ENCODE results near the gene HECTD4.

HECTD4 gene

GRCh38 chr12:112317481-112317880 is 64.8 kb downstream of the HECTD4 start:
- TF ChIP-seq CTCF (IDR thresholded peaks at IDR 0.05): no peak

GRCh38 chr12:112314981-112315380 is 67.2 kb downstream of the HECTD4 start:
- no peak for TF ChIP-seq CTCF (IDR thresholded peaks at IDR 0.05)

GRCh38 chr12:112309797-112310196 is 72.4 kb downstream of the HECTD4 start:
- TF ChIP-seq CTCF (IDR thresholded peaks at IDR 0.05): no peak

GRCh38 chr12:112308652-112309051 is 73.6 kb downstream of the HECTD4 start:
- TF ChIP-seq CTCF (IDR thresholded peaks at IDR 0.05): no peak

- TF ChIP-seq CTCF (IDR thresholded peaks at IDR 0.05): no peak
Observed at GRCh38 chr12:112308161-112308560, 74.1 kb downstream of the HECTD4 start.

- TF ChIP-seq CTCF (IDR thresholded peaks at IDR 0.05): no peak
Observed at GRCh38 chr12:112307317-112308011, 74.8 kb downstream of the HECTD4 start.

- no peak for TF ChIP-seq CTCF (IDR thresholded peaks at IDR 0.05)
Observed at GRCh38 chr12:112305951-112306350, 76.3 kb downstream of the HECTD4 start.

- no peak for TF ChIP-seq CTCF (IDR thresholded peaks at IDR 0.05)
Observed at GRCh38 chr12:112304436-112304835, 77.8 kb downstream of the HECTD4 start.
